GM21717 (cell line): Measurements from ENCODE around the gene USP36.
"Not testable (repeated sequence)": the region's sequence is repeated elsewhere in the genome, so short reads cannot be mapped to it uniquely, and the experiment has no call there.

ENCODE experiments used
- ATAC-seq: cut with Tn5 transposase; IDR thresholded peaks from one replicate; pipeline ENCODE4 v1.9.1; 2021; ENCODE audit warnings: mild to moderate bottlenecking, moderate library complexity; ENCODE audit not compliant: unreplicated experiment

USP36 gene

DNA sequence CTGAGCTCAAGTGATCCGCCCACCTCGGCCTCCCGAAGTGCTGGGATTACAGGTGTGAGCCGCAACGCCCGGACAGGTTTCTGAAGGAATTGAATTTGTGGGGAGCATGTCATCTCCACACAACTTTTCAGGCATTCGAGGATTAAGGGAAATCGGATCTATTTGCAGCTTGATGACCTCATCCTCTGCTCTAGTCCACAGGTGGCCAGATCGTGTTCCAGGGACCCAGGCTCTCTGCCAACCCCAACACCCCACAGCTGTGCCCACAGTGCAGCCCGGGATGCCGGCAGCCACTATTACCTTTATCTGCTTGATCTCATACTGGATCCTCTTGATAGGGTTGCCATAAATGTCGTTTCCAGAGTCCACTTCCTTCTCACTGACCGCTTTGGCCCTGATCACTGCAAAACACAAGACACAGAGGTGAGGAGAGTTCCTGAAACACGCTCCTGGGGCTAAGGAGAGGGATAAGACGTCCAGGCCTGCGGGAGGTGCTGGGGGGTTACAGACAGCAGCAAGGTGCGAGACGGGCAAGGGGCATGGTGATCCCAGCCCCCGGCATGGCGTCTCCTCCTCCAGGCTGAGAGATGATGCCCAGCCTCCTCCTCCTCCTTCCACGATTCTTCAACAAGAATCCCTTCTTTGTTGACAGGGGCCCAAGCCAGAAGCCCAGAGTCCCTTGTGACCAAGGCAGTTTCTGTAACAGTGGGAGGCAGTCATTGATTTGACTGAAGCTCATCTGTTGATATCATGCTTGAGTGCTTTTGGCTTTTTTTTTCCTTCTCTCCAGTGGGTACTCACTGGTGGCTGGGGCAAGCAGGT, 33.1 kb upstream of the USP36 start:
- no peak for ATAC-seq

DNA sequence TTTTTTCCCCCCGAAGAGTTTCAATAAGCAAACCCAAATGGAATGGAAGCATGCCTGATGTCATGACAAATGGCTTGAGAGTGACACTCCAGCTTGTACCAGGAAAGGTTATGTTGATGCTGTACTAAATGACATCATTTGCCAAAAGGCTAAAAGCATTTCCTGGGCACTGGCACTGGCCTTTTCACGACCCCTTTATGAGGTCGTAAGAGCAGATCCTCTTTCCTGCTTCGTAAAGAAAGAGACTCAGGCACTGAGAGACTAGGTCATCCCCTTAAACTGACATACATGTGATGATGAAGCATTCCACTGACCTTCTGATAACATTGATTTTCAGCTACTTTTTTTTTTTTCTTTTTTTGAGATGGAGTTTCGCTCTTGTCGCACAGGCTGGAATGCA, 31.9 kb upstream of the USP36 start:
- ATAC-seq: no peak

DNA sequence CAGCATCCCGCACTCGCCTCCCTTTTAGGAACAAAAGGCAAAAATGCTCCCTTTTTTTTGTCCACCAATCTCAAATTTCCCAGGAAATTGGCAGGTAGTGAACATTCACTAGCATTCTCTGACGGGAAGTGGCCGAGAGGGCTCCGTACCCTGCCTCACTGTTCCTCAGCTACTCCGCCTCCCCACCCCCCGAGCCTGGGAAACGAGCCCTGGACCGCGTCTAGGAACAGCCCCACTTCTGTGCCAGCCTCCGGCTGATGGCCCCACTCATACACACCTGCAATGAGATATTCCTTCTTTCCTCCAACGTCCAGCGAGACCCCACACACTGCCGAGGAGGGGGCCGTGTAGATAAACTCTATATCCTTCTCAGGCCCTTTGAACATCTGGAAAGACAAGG, 30.0 kb upstream of the USP36 start:
- no peak for ATAC-seq

DNA sequence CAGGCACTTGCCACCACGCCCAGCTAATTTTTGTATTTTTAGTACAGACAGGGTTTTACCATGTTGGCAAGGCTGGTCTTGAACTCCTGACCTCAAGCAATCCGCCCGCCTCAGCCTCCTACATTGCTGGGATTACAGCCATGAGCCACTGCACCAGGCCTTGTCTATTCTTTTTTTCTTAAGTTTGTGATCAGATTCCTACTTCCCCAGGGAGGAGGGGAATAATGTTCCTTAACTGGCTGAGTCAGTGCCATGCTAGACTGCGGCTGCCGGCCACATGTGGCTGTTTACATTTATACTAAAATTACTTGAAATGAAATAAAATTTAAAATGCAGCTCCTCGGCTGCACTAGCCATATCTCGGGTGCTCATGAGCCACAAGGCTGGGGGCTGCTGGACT, 27.8 kb upstream of the USP36 start:
- no peak for ATAC-seq

DNA sequence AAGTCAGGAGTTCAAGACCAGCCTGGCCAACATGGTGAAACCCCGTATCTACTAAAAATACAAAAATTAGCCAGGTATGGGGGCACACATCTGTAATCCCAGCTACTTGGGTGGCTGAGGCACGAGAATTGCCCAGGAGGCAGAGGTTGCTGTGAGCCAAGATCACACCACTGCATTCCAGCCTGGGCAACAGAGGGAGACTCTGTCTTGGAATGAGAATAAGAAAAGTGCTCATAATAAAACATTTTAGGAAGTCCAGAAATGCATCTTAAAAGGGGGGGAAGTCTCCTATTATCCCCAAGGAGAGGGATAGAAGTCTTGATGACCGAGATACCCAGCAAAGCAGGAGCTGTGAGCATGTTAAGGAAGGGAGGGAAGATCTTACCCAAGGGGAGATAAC, 26.4 kb upstream of the USP36 start:
- ATAC-seq: not testable (repeated sequence)

DNA sequence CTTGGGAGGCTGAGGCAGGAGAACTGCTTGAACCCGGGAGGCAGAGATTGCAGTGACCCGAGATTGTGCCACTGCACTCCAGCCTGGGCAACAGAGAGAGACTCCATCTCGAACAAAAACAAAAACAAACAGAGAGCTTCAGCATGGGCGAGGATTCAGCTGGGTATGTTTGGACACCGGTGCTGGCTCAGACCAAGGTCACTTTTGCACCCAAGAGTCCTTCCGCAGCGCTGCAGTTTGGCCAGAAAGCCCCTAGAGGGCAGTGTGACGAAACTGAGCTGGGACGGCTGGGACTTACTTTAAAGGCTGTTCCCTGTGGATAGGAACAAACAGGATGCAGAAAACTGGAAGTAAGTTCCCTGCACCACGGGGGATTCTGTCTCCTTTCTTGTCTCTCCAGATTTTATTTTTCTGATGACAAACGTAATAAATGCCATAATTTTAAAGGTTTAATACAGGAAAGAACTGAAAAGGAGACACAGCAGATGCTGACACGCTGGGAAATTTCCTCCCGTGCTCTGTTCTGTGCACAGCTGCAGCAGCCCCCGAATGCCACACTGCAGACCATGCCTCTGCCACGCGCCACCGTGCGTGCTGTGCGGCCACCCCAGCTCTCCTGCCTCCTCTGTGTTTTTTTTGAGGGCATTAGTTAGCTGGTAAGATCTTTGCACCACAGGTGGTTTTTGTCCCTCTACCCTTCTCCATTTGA, 25.2 kb upstream of the USP36 start:
- no peak for ATAC-seq

DNA sequence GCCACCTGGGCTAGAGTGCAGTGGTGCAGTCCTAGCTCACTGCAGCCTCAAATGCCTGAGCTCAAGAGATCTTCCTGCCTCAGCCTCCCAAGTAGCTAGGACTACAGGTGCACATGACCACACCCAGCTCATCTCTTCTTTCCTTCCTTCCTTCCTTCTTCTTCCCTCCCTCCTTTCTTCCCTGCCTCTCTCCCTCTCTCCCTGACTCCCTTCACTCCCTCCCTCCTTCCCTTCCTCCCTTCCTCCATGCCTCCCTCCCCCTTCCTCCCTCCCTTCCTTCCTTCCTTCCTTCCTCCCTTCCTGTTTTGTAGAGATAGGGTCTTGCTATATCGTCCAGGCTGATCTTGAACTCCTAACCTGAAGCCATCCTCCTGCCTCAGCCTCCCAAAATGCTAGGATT, 23.5 kb upstream of the USP36 start:
- no peak for ATAC-seq

DNA sequence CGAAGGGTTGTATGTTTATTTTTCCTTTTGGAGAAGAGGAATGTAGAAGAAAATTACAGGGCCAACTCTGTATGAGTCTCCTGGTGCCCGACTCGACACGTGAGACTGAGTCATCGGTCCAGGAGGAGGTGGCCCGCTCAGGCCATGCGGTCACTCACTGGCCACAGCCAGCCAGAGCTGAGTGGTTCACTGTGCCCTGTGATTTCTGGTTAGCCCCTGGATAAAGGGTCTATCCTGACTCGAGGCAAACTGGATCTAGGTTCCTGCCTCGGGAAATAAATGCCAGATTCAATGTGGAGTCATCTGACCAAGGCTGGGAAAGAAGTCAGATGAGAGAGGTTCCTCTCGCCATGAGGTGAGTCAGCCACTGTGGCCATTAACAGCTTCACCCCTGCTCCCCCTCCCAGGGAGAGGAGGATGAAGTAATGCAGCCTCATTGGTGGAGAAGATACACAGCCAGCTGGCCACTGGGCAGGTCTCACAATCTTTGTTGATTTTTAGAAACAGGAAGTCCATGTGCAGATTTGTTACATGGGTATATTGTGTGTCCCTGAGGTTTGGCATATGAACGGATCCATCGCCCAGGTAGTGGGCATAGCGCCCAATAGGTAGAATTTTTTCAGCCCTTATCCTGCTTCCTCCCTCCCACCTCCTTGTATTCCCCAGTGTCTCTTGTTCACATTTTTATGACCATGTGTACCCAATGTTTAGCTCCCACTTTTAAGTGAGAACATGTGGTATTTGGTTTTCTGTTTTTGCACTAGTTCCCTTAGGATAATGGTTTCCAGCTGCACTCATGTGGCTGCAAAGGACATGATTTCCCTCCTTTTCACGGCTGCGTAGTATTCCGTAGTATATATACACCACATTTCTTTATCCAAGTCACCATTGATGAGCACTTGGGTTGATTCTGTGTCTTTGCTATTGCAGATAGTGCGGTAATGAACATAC, 21.7 kb upstream of the USP36 start:
- no peak for ATAC-seq

DNA sequence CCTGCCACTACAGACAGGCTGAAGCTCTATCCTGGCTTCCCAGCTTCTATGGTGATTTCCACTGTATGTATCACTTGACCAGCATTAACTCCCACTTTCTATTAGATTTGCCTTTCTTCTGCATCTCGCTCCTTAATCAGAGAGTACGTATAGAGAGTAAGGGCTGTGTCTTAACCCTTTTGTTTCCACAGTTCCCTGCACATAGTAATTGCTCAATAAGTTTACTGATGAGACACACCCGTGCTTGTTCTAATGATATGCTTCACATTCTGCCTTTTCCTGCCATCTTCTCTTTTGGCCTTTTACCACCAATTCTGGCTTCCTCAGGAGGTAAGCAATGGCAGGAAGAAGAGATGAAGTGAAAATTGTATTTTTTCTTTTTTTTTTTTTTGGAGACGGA, 20.6 kb upstream of the USP36 start:
- no peak for ATAC-seq

DNA sequence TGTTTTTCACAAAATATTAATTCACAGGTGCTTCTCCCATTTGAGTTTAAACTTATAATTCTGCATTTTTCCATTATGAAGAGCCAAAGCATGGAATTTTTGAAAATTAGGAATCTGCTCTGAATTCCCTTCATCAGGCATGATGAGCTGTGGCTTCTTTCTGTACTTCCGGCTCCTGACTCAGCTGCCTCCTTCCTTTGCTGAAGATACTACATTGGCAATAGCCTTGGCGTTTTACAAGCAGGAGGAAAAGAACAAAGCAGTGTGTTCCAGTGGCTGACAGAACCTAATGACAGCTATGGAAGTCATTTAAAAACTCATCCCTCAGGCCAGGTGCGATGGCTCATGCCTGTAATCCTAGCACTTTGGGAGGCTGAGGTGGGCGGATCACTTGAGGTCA, 18.4 kb upstream of the USP36 start:
- no peak for ATAC-seq

DNA sequence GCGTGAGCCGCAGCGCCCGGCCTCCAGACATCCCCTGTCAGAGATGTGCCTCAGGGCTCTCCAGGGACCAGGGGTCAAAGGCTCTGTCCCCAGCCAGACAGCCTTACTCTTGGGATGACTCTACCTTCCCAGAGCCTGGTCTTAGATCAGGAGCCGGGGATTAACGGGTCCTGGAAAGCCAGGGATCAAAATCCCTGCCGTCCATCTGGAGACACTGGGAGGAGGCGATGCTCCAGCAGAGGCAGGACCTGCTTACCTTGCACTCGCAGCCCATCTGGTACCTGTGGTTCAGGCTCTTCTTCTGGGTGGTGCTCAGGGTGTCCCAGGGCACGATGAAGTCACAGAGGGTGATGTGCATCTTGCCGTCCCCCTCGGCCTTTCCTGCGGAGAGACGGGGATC, 16.7 kb upstream of the USP36 start:
- no peak for ATAC-seq

DNA sequence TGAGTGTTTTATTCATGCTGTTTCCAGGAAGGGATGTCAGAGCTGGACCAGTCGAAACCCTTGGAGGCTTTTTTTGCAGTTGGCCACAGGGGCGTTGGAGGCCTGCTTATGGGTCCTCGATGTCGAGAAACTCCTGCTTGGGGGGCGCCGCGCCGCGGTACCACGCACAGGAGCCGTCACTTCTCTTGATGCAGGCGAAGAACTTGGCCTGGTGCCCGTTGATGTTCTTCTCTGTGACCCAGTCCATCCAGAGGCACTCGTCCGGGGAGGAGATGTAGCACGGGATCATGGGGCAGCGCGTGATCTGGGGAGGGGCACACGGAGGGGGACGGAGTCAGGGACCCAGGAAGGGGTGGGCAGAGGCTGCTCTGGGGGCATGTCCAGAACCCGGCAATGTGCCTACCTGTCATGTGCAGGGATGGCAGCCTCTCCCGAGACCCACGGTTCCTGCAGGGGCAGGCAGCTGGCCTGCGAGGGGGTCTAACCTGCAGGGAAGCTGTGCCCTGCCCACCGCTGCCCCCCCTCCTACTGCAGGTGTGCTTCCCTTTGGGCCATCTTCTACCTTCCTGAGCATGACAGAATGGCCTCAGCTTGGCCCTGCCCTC, 15.0 kb upstream of the USP36 start:
- no peak for ATAC-seq

DNA sequence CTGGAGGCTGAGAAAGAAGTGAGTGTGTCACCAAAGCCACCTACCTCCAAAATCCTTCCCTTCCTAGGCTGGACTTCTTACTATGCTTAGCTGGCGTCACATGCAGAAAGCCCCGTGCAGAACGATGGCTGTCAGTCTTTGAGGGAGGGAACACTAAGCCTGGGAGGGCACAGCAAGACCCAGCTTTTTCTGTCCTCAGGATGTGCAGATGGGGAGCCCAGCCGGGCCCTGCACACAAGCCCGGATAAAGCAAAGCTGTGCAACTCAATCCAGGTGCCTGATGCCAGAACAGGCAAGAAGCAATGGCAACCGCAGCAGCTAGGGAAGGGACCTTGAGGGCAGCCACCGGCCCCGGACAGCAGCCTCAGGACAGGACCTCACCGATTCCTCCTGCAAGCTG, 13.9 kb upstream of the USP36 start:
- ATAC-seq: no peak

DNA sequence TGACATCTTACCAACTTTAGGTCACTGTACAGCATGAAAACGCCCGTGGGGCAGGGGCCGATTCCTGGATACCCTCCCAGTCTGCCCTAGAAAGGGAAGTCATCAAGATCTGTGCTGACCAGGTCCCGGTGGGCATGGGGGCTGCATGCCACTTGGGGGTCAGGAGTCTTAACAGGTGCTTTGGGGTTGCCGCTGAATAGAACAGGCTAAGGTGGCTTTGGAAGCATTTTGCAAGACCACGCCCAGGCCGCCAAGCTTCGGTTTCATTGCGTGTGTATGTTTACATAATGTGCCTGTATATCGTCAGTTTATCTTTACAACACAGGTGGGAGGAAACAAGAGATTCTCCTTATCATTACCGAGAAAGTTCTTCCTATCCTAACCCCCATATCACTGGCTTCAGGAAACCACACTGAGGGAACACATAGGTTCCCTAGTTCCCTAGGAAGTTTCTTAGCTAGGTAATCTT, 13.3 kb upstream of the USP36 start:
- no peak for ATAC-seq

DNA sequence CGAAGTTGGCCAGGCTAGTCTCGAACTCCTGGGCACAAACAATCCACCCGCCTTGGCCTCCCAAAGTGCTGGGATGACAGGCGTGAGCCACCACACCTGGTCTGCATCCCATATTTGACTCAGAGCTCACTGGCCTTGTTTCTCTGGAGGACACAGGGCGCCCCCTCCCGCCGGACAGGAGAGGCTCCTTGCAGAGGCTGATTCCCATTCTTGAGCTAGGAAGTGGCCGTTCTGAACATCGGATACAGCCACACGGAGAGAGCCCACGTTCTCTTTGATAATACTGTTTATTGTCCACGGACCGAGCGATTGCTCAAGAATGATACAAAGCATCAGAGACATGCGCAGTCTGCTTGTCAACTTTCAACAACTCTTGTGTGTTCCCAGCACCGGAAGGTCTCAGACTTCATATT, 12.1 kb upstream of the USP36 start:
- ATAC-seq: no peak

DNA sequence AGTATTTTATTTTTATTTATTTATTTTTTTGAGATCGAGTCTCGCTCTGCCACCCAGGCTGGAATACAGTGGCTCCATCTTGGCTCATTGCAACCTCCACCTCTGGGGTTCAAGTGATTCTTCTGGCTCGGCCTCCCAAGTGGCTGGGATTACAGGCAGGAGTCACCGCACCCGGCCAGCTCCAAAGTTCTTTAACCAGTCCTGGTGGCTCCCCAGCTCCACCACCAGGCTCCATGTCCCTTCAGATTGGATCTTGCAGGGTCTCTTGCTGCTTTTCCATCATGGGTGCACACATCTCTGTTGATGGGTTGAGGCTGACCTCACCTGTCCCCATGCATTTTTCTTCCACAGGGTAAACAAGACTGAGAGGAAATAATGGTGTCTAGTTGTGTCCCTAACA, 8.4 kb upstream of the USP36 start:
- no peak for ATAC-seq

DNA sequence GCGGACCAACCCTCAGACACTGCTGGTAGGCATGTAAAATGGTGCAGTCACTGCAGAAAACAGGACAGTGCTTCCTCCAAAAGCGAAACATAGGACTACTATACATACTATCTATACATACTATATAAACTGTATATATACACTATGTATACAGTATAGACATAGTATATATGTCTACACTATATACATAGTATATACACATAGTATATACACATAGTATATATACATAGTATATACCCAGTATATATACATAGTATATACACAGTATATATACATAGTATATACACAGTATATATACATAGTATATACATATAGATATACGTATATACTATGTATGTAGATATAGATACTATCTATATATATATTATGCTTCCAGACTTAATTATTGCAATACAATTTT, 6.4 kb upstream of the USP36 start:
- no peak for ATAC-seq

DNA sequence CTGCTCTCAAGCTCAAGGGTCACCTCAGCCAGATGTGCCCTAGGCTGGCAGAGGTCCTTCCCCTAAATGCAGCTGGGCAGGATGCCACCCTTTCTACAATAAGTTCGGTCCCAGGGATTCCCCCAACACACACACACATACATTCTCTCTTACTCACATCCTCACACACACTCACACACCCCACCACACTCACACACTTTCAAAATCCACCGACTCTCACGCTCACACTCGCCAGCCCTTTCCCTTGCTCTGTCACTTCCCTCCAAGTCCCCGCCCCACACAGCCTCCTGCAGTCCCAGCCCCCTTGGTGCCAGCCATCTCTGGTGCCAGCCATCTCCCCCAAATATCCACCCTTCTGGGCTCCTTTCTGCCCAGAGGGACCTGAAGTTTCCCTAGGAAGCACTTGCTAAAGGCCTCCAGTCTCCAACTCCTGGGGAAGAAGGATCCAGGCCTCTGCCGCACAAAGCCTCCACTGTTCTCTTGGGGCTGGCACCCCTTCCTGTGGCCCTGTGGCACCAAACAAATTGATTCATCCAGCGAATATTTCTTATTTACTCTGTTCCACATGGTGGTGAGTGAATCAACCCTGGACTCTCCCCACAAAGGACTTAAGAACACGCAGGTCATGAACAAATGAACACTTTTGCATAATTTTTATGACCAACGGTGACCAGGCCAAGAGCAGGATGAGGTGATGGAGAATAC, 3.8 kb upstream of the USP36 start:
- ATAC-seq: no peak

DNA sequence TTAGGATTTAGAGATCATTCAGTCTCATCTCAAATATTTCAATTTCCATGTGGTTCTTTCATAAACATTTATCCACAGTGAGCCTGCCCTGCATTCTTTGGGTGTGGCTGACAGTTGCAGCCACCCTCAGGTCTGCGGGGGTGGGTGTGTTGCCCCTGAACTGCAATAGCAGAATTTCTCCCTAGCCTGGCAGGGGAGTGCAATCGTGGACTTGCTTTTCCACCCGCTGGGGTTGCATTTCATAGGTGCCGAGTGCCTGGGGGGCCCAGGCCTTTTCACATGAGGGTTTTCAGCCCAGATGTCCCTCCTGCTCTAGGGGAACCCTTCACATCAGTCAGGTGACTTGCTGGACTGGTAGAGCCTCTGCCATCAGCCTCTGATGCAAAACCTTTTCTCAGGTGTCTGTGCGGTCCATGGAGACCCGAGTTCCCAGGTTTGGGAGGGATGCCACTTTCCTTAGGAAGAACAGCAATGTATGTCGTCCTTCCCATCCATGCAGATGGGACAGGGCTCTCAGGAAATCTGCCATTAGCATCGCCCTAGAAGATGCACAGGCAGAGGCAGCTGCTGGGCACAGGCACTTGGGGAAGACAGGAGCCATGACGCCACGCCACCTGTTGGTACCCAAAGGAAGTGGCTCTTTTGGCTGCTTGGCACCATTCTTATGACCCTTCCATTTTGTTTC, 2.4 kb upstream of the USP36 start:
- no peak for ATAC-seq

DNA sequence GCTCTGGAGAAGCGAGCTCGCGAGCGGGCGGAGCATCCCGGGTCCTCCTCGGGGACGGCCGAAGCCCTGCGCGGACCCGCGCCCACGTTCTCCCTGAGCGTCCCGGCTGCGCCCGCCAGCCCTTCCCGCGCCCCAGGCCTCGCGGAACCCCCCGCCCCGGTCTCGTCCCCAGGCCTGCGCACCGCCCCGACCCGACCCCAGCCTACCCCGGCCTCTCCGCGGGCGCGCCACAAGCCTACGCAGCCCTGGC, 159 bp downstream of the USP36 start:
- peak; percentile 19 for ATAC-seq
